NCI-H524 (cell line): ENCODE measurements around the gene ATP2B2.

Source experiments
- DNase-seq, 2 experiments: peaks; one replicate each; lab custom pipeline; 2025; lab: John Stamatoyannopoulos, UW

The ATP2B2 gene

DNA sequence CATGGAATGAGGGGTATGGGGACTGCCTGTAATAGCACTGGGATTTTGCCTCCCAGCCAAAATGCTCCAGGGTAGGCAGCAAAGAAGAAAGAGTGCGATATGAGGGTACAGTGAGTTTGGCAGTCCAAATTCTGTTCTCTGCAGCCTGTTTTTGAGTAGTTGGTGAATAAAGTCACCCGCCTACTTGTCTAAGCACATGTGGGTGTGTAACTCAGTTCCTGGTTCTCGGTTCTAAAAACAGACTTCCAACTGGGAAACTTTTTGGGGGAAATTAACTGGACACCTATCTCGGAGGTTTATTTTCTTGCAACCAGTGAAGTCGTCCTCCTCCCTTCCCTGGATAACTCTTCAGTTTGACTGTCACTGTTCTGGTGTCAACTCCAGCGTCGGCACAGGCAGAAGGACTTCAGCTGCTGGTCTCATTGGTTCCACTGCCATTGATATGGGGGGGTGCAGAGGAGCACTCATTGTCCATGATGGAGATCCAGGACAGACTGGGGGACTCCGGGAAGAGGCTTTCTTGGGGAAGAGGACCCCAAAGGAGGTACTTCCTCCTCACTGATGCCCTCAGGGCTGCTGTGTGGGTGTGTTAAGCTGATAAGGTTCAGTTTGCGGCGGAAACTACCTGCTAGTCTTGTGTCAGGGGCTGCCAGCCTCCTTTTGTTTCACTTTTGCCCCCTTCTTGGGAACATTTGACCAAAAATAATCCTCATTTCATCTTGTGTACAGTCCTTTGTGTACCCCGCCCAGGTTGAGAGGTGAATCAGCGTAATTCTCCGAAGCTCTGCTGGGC lies 225.8 kb downstream of the ATP2B2 start:
- no peak for DNase-seq

DNA sequence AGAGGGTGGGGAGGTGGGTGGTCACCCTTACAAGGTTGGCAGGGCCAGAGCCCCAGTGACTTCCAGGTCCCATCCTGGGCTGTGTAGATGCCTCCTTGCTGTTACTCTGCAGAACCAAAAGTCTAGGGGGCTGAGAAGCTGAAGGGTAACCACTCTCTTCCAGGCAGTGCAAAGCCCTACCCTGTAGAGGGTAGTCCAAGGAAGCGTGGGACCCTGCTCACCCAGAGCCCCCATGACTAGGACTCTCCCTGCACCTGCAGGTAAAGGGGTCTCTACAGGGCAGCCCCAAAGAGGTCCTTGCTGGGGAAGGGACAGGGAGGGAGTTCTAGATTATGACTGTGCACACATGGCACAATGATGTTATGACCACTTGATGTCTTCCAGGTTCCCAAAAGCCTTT lies 226.9 kb downstream of the ATP2B2 start:
- DNase-seq: no peak

DNA sequence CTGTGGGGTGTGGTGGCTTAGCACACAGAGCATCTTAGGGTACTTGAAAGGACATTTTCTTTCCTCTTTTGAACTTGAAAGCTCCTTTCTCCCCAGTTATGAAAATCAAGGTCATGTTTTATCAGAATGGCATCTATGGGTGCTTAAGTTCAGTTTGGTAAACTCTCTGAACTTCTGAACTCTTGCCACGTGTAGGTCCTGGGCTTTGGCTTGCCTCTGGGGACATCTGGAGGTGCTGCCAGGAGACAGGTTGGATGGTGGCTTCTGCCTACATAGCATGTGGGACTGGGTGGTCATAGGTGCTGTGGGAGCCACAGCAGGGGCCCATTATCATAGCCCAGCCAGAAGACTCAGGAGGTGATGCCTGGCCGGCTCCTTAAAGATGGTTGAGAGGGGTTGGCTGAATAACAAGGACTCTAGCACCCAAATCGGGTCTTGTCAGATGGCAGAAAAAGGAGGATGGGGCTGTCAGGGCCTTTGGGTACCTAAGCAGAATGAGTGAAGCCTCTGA lies 228.2 kb downstream of the ATP2B2 start:
- no peak for DNase-seq

DNA sequence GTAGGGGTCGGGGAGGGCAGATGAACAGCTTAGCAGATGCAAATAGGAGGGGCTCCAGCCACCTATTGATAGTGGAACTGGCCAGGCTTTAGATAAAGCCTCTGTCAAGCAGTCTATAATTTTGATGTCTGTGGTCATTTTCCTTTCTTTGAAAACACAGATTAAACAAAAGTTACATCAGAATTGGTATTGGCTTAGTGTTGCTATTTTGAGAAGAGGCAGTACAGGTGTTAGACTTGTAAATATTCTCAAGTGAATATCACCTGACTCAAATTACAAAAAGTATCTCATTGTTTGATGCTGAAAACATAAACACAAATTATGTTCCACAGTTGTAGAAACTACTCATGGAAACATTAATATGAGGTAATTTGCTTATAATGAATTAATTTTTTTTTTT lies 230.8 kb downstream of the ATP2B2 start:
- DNase-seq: no peak
